Stimulated activated CD8-positive, alpha-beta memory T cell treated with anti-CD3 and anti-CD28 coated beads, Interleukin-12 subunit alpha, Interleukin-12 subunit beta, amount 100 ng/mL, for 4 hours (primary cell): ENCODE results near the gene SHISAL1.

Source experiments
- DNase-seq: peaks from one replicate; pipeline ENCODE4 v3.0.0-alpha.2; 2020; ENCODE audit warnings: low read depth

Gene SHISAL1

DNA sequence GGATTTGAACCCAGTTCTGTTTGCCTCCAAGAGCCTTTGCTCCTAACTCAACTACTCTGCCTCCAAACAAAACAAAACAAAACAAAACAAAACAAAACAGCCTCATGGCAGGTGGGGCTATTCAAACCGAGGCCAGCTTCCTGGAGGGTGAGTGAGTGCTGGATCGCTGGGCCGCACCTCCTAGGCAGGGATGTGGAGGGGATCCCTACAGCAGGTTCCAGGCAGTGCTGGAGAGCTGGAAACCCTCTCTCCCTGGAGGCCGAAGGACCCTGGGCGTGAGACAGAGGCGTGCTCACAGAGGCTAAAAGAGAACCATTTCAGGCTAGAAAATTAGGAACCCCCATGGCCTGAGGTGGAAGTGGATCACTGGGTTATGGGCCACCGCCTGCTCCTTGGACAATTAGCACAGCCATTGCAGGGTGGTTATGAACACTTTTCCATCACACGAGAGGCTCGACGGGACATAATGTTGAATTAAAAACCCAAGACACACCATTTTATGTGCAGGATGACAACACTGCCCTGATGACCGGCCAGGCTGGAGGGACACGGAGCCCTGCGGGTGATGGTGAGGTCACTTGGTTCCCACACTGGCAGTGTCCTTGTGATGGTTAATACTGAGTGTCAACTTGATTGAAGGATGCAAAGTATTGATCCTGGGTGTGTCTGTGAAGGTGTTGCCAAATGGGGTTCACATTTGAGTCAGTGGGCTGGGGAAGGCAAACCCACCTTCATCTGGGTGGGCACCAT, 35.2 kb downstream of the SHISAL1 start:
- no peak for DNase-seq

DNA sequence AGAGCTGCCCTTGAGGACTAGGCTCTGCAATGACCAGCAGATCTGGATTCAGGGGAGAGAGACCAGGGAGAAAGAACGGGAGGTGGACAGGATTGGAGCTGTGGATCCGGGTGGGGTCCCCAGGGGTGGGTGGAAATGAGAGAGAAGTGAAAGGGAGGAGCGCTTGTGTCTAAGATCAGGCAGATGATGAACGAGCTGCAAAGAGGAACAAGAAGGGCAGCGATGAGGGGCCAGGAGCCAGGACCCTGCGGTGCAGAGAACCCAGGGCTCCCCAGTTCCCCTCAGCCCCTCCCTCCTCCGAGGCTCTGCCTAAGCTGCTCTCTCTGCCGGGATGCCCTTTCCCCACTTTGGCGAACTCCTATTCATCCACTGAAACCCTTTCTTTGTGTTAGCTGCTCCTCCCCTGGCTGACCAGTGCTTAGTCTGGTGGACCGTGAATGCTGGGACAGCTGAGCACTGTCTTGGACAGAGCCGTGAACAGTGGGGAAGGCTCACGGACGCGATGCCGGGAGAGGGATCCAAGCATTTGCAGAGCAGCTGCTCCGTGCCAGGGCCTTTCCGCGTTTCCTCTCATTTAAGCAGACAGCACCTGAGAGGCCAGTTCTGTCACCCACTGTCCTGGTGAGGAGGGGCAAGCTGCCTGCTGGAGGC, 35.9 kb downstream of the SHISAL1 start:
- no peak for DNase-seq

DNA sequence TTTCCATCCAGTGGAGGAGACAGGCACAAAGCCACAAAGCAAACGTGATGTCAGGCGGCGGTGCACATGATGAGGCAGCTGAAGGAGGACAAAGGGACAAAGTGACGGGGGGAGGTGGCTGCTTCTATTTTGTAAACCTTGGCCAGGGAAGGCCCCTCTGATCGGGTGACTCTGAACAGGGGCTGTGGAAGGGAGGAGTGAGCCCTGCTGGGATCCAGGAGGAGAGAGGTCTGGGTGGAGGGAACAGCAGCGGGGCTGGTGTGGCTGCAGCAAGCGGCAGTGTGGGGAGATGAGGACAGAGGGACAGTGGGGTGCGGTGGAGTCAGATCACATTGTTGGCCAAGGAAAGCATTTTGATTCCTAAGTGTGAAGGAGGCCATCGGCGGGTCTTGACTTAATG, 36.7 kb downstream of the SHISAL1 start:
- no peak for DNase-seq

DNA sequence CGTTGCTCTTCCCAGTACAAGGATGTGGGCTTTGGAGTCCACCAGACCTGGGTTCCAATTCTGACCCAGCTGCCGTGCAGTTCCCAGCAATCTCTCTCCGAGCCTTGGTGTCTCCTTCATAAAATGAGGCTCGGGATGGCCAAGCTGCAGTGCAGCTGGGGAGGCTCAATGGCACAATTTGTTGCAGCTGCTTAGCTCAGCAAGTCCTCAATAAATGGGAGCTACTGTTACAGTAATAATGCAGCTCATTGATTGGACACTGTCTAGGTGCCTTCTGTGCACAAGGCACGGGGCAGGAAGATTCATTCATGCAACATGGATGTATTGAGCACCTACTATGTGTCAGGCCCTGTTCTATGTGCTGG, 37.1 kb downstream of the SHISAL1 start:
- DNase-seq, result no peak

DNA sequence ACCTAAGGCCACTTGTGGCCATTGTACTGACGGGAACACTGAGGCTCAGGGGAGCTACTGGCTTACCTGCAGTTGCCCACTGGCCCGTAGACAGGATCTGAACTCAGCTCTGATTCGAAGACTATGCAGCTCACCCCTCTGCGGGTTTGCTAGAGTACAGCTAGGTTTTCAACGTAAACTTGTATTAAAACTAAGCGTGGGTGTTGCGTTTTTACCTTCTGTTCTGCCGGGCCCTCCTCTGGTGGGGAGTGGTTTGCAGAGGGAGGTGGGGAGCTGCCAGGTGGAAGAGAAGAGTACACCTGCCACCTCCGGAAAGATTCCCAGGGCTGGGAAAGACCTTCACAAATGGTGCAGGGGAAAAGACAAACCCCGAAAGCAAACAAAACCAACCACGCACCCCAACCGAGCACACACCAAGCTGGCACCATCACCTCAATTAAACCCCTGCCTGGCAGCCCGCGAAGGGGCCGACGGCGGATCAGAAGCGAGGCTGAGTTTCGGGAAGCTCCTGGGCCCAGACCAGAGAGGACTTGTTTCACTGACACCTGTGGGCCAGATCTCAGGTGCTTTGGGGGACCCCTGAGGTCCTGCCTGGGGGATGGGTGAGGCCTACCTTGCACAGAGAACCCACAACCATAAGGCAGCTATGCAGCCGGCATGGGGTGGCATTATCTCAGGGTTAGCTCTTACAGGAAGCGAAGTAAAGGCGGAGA, 37.7 kb downstream of the SHISAL1 start:
- DNase-seq, result no peak

DNA sequence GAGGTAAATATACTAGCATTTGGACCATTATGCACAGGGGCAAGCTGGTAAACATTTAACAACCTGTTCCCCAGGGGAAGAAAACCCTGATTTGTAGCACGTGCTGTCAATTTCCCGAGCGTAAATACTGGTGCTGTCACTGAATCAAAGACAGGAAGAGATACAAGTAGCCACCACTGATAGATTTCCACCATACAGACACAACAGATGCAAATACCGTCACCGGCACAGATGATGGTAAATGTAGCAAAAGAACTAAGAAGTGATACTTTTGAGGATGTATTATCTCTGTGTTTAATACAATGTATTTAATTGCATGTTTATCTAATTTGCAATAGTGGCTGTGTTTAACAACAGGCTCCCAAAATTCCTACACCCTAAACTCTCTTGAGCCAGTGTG, 39.6 kb downstream of the SHISAL1 start:
- DNase-seq, result no peak

DNA sequence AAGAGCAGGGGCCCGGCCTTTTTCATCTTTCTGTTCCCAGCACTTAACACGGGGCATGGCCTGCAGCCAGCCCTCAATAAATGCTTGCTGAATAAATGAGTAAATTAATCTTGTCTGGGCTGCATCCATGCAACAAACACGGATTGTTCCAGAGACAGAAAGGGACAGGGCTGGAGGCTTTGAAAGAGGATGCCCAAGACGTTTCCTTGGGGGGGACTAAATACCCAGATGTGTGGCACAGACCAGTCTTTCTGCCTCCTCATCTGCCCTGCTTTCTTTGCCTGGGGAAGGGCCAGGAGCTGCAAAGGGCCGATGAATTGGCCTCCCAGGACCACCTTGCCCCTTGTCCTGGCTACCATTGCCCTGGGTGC, 40.4 kb downstream of the SHISAL1 start:
- DNase-seq, result no peak

DNA sequence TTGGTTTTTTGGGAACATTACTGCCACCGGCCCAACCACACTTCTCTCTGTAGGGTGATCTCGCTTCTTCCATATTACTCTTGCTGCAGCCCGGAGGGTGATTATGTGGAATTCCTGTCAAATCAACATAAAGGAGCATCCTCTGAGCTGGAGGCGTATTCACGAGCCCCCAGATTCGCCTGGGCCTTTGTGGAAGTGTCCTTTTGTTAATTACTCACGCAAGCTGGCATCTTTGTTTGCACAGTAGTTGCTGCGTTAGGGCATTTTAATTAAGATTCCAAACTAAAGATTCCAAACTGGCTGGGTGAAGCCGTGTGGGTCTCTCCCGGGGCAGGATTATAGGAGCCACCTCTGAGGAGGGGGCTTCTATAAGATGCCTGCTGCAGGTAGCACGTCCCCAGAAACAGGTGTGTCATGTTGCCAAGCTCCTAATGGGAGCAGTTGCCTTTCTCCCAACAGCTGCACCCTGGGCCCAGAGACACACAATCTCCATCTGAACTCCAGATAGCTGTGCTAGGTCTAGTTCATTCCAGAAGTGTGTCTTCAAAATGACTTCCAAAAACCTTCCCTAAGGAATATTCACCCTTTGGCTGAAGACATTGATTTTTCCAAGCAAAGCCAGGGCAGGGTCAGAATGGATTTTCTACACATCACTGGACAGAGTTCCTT, 40.9 kb downstream of the SHISAL1 start:
- no peak for DNase-seq

DNA sequence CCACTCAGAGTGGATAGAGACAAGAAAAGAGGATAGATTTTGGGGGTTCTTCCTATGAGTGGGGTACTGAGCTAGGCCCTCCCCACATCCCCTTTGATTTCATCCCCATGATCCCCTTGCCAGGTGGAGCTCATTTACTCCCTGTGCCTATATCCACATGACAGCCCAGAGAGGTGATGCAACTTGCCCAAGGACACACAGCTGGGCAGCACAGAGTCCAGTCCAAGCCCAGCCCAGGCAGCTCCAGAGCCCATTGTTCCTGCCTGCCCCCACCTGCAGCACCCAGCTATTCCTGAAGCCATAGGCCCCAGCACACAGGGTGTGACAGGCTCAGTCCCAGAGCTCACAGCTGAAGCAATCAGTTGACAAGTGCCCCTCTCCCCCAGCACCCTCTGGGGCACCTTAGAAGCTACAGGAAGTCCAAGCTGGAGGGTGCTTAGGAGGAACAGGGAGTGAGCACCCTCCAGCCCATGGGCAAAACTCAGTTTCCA, 41.7 kb downstream of the SHISAL1 start:
- no peak for DNase-seq

DNA sequence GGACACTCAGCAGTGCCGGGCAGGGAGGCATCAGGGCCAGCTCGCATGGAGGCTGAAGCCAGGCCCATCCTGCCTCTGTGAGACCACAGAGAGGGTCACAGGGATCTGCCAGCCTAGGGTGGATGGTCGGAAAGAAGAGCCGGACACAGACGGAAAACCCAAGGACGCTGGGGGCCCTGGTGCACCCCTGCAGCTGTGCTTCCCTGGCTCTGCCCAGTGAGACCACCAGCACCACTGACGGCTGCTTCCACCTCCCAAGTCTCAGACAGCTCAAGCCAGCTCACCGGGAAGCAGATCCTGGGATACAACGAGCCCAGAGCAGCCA, 42.2 kb downstream of the SHISAL1 start:
- DNase-seq, result no peak

DNA sequence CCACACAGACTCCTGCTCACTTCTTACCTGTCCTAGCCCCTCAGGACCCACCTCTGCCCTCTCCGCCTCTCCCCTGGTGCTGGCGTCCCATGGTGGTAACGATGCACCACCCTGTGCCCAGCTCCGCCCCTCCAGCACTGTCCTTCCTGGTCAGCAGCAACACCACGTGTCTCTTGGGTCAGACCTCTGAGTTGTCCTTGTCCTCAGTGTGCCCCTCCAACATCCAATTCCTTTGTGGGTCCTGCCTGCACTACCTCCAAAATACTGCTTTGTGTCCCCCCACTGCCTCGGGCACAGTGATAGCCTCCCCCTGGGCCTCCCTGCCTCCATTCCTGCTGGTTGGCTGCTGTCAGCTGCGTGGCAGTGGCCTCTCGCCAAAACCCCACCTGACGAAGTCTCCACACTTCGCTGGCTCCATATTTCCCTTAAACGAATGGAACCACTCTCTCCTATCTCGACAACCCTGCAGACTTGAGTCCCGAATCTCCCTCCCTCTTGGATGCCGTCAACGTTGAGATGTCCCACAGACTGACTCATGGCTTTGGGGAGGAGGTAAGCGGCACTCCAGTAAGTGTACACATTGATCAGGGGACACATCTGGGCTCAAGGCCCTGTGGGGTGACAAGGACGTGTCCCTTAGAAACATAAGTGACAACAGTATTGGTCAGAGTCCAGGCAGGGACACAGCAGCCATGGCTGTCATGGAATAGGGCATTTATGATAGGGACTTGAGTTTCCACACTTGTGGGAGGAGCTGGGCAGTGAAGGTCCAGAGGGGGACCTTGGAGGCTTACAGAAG, 42.8 kb downstream of the SHISAL1 start:
- DNase-seq, result no peak

DNA sequence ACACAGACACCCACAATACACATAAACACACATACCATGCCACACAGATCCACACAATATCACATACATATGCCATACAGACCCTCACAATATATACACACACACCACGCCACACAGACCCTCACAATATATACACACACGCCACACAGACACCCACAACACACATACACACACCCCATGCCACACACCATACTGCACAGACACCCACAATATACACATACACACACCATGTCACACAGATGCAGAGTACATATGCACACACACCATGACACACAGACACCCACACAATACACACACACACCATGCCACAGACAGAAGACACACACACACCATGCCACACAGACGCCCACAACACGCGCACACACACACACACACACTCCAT, 43.6 kb downstream of the SHISAL1 start:
- DNase-seq, result no peak

DNA sequence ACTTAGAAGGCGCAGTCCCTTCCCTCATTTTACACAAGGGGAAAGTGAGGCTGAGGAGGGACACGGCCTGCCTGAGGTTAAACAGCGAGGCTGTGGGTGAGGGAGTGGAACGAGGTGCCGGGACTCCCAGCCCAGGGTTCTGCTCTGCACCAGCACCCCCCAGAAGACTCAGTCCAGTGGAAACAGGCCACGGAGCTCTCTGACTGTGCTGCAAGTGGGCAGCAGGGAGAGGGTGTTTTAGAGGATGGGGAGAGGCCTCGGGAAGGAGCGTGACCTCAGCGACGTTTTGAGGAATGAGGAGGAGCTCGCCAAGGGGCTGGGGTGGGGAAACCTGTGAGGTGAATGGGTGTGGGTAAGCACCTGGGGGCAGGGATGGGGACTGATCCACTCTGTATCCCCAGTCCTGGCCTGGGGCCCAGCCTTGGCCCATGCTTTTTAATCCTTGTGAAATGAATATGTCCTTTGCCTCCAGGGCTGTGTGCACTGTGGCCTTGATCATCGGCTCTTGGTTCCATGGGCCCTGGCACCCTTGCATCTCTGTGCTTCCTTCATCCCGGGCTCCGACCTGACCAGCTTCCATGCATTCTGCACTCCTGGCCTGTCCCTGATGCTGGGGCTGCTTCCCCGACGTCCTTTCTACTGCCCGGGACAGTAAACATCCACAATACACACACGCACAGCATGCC, 44.2 kb downstream of the SHISAL1 start:
- no peak for DNase-seq

DNA sequence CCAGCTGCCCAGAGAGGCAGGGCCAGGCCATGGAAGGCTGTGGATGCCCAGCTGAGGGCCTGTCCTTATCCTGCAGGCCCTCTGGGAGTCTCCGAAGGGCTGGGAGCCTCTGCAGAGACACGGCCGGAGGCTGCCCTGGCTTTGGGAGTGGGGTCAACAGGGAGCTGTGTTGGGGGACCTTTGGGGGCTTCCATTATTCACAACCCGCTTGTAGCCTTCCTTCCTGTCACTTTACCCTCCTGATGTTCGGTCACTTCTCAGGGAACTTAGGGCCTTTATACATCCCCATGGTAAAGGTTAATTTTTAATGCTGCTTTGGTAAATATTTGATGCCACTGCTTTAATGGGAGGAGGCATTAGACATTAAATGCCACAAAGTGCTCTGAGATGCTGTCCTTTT, 44.9 kb downstream of the SHISAL1 start:
- no peak for DNase-seq

DNA sequence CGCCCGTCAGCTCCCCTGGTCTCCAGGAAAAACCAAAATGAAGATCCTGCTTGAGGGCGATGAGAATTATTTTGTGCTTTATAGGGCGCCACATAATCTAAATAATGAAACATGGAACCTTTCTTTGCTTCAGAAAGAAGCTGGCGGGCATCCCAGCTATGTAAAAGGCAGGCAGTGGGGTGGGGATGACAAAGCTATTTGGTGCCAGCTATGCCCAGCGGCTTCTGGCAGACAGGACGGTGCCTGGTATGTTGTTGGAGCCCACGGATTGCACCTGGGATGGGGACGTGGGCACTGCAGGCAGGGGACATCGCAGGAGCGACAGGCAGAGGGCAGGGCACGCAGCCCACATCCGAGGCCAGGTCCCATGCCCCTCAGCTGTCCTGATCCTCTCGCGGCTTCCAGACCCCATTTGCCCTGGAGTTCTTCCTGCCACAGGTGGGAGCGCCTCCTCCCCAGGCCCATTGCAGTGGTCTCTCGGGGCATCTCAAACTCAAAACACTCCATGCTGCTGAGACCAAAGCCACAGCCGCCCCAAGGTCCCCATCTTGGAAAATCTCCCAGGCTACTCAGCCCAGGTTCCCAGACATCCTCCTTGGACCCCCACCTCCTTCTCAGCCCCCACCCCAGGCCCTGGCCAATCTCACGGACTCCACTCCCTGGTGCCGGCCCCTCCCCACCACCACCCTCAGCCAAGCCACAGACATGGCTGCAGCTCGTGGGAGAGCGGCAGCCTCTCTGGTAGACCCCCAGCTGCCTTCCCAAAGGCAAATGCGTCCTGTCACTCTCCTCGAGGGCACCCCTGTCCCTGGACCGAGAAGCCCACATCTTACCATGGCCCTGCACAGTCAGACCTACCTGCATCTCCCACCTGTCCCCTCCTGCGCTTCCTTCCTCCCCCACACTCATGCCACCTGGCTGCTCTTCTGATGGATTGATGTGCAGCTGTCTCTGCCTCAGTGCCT, 45.7 kb downstream of the SHISAL1 start:
- no peak for DNase-seq

DNA sequence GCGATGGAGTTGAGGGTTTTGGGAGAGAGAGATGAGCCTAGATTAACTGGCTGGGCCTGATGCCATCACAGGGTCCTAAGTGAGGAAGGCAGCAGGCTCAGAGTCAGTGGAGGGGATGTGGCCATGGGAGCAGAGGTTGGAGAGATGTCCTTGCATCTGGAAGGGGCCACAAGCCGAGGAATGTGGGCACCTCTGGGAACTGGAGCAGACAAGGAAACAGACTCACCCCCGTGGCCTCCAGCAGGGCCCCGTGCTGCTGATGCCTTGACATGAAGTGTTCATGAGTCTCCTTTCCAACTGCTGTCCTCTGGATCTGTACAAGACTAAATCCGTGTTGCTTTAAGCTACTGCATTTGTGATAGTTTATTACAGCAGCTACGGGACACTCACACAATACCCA, 49.2 kb downstream of the SHISAL1 start:
- DNase-seq, result no peak

DNA sequence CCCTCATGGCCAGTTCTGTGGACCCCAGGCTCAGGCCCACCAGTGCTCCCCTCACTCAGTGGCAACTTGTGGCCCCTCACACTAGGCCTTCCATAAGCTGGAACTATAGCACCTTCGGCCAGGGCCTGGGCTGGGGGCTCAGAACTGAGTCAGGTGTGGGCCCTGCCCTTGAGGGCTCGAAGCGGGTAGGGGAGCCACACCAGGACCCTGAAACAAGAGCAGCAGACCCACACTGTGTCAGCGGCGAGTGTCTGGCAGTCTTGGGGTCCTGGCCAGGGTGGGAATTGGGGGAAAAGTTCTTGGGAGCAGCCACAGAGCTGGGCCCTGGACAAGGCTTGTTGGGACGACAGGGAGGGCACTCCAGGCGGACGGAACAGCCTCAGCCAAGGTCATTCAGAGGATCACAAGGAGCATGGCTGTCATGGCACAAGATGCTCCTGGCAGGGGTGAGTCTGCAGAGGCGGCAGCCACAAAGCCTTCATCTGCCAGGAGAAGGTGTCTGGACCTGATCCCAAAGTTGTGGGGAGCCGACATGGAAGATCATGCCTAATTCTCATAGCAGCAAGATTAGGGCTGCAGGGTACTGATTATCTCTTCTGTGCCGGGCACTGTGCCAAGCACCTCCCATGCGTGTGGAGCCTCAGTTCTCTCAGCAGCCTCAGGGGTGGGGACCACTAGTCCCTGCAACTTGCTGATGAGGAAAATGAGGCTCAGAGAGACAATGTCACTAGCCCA, 50.7 kb downstream of the SHISAL1 start:
- DNase-seq, result no peak

DNA sequence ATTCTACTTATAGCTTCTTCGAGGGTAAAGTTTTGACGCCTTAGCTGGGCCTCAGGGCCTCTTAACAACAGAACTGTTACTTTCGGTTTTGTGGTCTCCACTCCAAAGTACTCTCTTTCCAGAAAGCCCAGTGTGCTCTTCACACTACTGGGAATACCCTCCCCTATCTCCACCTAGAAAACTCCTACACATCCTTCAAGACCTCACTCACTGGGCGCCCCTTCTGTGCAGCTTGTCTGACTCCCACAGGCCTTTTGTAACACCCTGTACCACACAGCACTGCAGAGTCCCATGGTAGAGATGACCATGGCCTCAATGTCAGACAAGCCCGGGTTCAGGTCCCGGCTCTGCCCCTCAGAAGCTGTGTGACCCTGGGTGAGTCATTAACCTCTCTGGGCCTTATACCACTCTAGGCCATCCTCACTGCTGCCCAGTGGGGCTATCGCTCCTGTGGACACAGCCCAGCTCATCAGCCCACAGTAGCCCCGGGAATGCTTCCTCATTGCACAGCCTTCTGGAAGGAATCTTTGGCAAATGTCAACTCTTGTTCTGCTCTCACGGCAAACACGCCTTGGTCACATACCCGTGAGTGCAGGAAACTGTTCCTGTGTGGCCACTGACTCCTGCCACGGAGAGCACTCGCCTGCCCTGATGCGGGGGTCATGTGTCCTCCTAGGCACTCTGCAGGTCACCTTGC, 51.4 kb downstream of the SHISAL1 start:
- no peak for DNase-seq
